NCI-H1105 (cell line): ENCODE measurements around the gene STAMBPL1.

ENCODE experiments used
- DNase-seq: peaks from one replicate; lab custom pipeline; 2025; lab: John Stamatoyannopoulos, UW

Gene STAMBPL1

GRCh38 chr10:88952647-88953111, 72.6 kb downstream of the STAMBPL1 start, which contains the start of gene ACTA2:
ACTA2 (minus strand) TSS chr10:88952773; CDS start chr10:88948930, 3,843 bp downstream.
- no peak for DNase-seq

- DNase-seq, result no peak
Measured at GRCh38 chr10:88953662-88954061, 73.6 kb downstream of the STAMBPL1 start.

GRCh38 chr10:88954458-88955083, 74.5 kb downstream of the STAMBPL1 start:
- DNase-seq, result no peak

GRCh38 chr10:88957381-88957780, 77.3 kb downstream of the STAMBPL1 start:
- no peak for DNase-seq

GRCh38 chr10:88958721-88959120, 78.7 kb downstream of the STAMBPL1 start:
- no peak for DNase-seq

GRCh38 chr10:88960802-88961201, 80.8 kb downstream of the STAMBPL1 start:
- DNase-seq, result no peak

GRCh38 chr10:88961266-88961665, 81.2 kb downstream of the STAMBPL1 start:
- DNase-seq, result no peak

- no peak for DNase-seq
Measured at GRCh38 chr10:88962336-88962735, 82.3 kb downstream of the STAMBPL1 start.

GRCh38 chr10:88963318-88963717, 83.3 kb downstream of the STAMBPL1 start:
- no peak for DNase-seq

- DNase-seq, result no peak
Measured at GRCh38 chr10:88964360-88964759, 84.3 kb downstream of the STAMBPL1 start.

- no peak for DNase-seq
Measured at GRCh38 chr10:88964869-88965415, 84.9 kb downstream of the STAMBPL1 start.

- DNase-seq, result no peak
Measured at GRCh38 chr10:88966797-88967196, 86.8 kb downstream of the STAMBPL1 start.

- no peak for DNase-seq
Measured at GRCh38 chr10:88968391-88968790, 88.3 kb downstream of the STAMBPL1 start.

- no peak for DNase-seq
Measured at GRCh38 chr10:88971221-88972061, 91.4 kb downstream of the STAMBPL1 start.
